Natural killer cell (primary cell): ENCODE measurements around the gene CLOCK. TPM values are rescaled to one million over a fixed set of nuclear protein-coding genes. Genes with fewer than 3 reads are reported as not detected.

Source experiments
- ATAC-seq, 3 donors: fragments of 150-1000 bp in 2 of 3; fragments of 200-7000 bp in 1 of 3; cut with Tn5 transposase; 1 replicate in 1 of 3; 2 replicates in 2 of 3; pipeline ENCODE4 v1.10.0; 2021; ENCODE audit warnings: mild to moderate bottlenecking in 2 of 3, moderate library complexity in 2 of 3
- DNase-seq, 2 donors: peaks; one replicate each; pipeline versions ENCODE4 v3.0.0 to v3.0.0-alpha.2; 2013 to 2021; ENCODE audit warnings: mixed read lengths in 1 of 2
- H3K27ac ChIP-seq: one replicate; pipeline ENCODE4 v1.5.1; 2013; ENCODE audit warnings: mild to moderate bottlenecking, low read length
- H3K27me3 ChIP-seq: one replicate; pipeline ENCODE4 v1.6.1; 2013; ENCODE audit warnings: low read length; ENCODE audit not compliant: control insufficient read depth, insufficient read depth
- H3K36me3 ChIP-seq: one replicate; pipeline ENCODE4 v1.6.1; 2013; ENCODE audit warnings: low read length; ENCODE audit not compliant: control insufficient read depth, insufficient read depth
- H3K4me1 ChIP-seq: one replicate; pipeline ENCODE4 v1.6.1; 2013; ENCODE audit warnings: low read length; ENCODE audit not compliant: control insufficient read depth, insufficient read depth
- H3K4me3 ChIP-seq: one replicate; pipeline ENCODE4 v1.5.1; 2013; ENCODE audit warnings: low read length
- H3K9me3 ChIP-seq: one replicate; pipeline ENCODE4 v1.6.1; 2013; ENCODE audit warnings: low read length; ENCODE audit not compliant: control insufficient read depth, insufficient read depth
- H3K27ac Mint-ChIP-seq, 2 donors: one replicate each; pipeline ENCODE4 v1.8.0; 2022; ENCODE audit warnings: mild to moderate bottlenecking in 2 of 2, mixed read lengths in 2 of 2, moderate library complexity in 1 of 2
- H3K27me3 Mint-ChIP-seq, 2 donors: one replicate each; pipeline ENCODE4 v1.8.0; 2022; ENCODE audit warnings: low read depth in 2 of 2, mixed read lengths in 2 of 2
- H3K36me3 Mint-ChIP-seq: one replicate; pipeline ENCODE4 v1.8.0; 2022; ENCODE audit warnings: mixed read lengths
- H3K4me1 Mint-ChIP-seq, 2 donors: one replicate each; pipeline ENCODE4 v1.8.0; 2022; ENCODE audit warnings: mixed read lengths in 2 of 2
- H3K4me3 Mint-ChIP-seq: one replicate; pipeline ENCODE4 v1.8.0; 2022; ENCODE audit warnings: mild to moderate bottlenecking, moderate library complexity, mixed read lengths
- H3K9me3 Mint-ChIP-seq, 2 donors: one replicate each; pipeline ENCODE4 v1.8.0; 2022; ENCODE audit warnings: mixed read lengths in 2 of 2
- CTCF ChIP-seq: fragments of 200-600 bp; IDR thresholded peaks from one replicate; pipeline ENCODE4 v1.8.0; 2022; ENCODE audit warnings: antibody characterized with exemption
- WGBS: methylation state at CpG from one replicate; pipeline ENCODE4 v1.1.7; 2013; ENCODE audit warnings: missing lambda C conversion rate; ENCODE audit not compliant: insufficient coverage; 5-methylcytosine and 5-hydroxymethylcytosine counted together
- intact Hi-C: fragments of 100-400 bp; cut with micrococcal nuclease; formaldehyde crosslinking; loops from one replicate; pipeline ENCODE4 v1.14.2; 2022
- total RNA-seq, 4 donors: library from RNA; stranded (reverse); fragments of 120-200 nt in 1 of 4; gene quantifications; one replicate each; pipeline versions ENCODE4 v1.2.3 to v1.2.4, GENCODE V29; 2013 to 2022

CLOCK gene
- total RNA-seq, 3 donors from 2014 or later (not counting 1 experiment from before 2014, with no cell fraction given) = 11.4 to 15.8 (median 13.4) TPM

GRCh38 chr4:55381502-55381901 is 165.2 kb downstream of the CLOCK start:
- Mint-ChIP-seq H3K36me3 (no peaks in the 10 kb centered on the region), H3K4me1 (no peaks in the 10 kb centered on the region), H3K27ac (no peak overlapping the region), H3K9me3 (no peaks in the 10 kb centered on the region), H3K4me3 (no peak overlapping the region), H3K27me3 (no peaks in the 10 kb centered on the region)
- WGBS = 94% methylated on average over 7 of the region's 7 CpGs
- Histone ChIP-seq H3K27me3 (no peaks in the 10 kb centered on the region), H3K4me1 (no peaks in the 10 kb centered on the region), H3K36me3 (no peaks in the 10 kb centered on the region), H3K9me3 (no peaks in the 10 kb centered on the region), H3K4me3 (no peak overlapping the region), H3K27ac (no peak overlapping the region)
- DNase-seq = no peak
- ATAC-seq = no peak
- no peak for TF ChIP-seq CTCF
- intact Hi-C loops = no loop called here

- intact Hi-C loops = no loop called here
- TF ChIP-seq CTCF = no peak
- no peak for ATAC-seq
Measured at GRCh38 chr4:55380576-55380975, 166.1 kb downstream of the CLOCK start.

GRCh38 chr4:55378617-55379467 is 167.9 kb downstream of the CLOCK start:
- WGBS = 96% methylated on average over 11 of the region's 13 CpGs
- no peaks in the 10 kb centered on the region for H3K9me3 Mint-ChIP-seq
- Histone ChIP-seq H3K36me3 (no peaks in the 10 kb centered on the region), H3K4me1 (no peaks in the 10 kb centered on the region), H3K4me3 (no peak overlapping the region), H3K27me3 (no peaks in the 10 kb centered on the region), H3K9me3 (no peaks in the 10 kb centered on the region), H3K27ac (no peak overlapping the region)
- no peaks in the 10 kb centered on the region for H3K4me1 Mint-ChIP-seq
- H3K4me3 Mint-ChIP-seq = no peak overlapping the region
- H3K36me3 Mint-ChIP-seq = no peaks in the 10 kb centered on the region
- intact Hi-C loops = no loop called here
- no peaks in the 10 kb centered on the region for H3K27me3 Mint-ChIP-seq
- TF ChIP-seq CTCF = no peak
- DNase-seq (no peak), ATAC-seq (no peak)
- no peak overlapping the region for H3K27ac Mint-ChIP-seq

More at GRCh38 chr4:55380576-55380975, 166.1 kb downstream of the CLOCK start:
- H3K27ac ChIP-seq = no peak overlapping the region
- no peaks in the 10 kb centered on the region for H3K9me3 Mint-ChIP-seq
- no peaks in the 10 kb centered on the region for H3K27me3 Mint-ChIP-seq
- no peaks in the 10 kb centered on the region for H3K36me3 Mint-ChIP-seq
- no peak overlapping the region for H3K4me3 Mint-ChIP-seq
- no peaks in the 10 kb centered on the region for H3K4me1 ChIP-seq
- H3K27me3 ChIP-seq = no peaks in the 10 kb centered on the region
- no peaks in the 10 kb centered on the region for H3K9me3 ChIP-seq
- no peaks in the 10 kb centered on the region for H3K4me1 Mint-ChIP-seq
- no peak overlapping the region for H3K4me3 ChIP-seq
- WGBS = 78% methylated on average over 1 of the region's 2 CpGs
- no peak for DNase-seq
- no peak overlapping the region for H3K27ac Mint-ChIP-seq
- no peaks in the 10 kb centered on the region for H3K36me3 ChIP-seq

Other genes with a start within 250 kb of the CLOCK start
- 1 to 10 TPM; 3.5 to 5.6 (median 4.5) TPM for gene SRD5A3, start 200.7 kb downstream of the CLOCK start, total RNA-seq
- gene TMEM165, start 151.0 kb downstream of the CLOCK start, total RNA-seq = 100 to 1,000 TPM in 2 of 3 donors, 10 to 100 TPM in 1; 86.9 to 113 (median 102) TPM
- gene PDCL2, start 45.3 kb upstream of the CLOCK start, total RNA-seq = not detected
- gene NMU, start 89.4 kb upstream of the CLOCK start, total RNA-seq = not detected